HG03095 (cell line): ENCODE measurements around the gene UBR2.
"Not testable (repeated sequence)": the region's sequence is repeated elsewhere in the genome, so short reads cannot be mapped to it uniquely, and the experiment has no call there.

Experiments used
- ATAC-seq: cut with Tn5 transposase; IDR thresholded peaks from one replicate; pipeline ENCODE4 v1.9.1; 2021; ENCODE audit warnings: moderate library complexity; ENCODE audit not compliant: unreplicated experiment

The UBR2 gene

DNA sequence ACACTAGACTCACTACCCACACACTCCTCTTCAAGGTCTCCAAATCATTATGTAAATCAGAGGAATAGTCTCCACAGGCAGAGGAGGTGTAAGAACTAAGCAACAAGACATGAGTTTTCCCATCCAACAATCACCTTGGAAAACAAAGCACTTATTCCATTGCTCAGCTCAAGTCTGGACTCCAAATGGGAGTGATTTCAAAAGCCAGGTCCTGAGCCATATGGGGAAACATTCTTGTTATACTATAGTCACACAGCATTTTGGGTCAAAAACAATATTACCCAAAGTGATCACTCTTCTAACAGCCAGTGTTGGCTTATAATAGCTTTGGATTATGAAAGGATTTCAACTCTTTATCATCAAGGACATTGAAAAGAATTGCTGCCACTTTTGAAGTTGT is 162.2 kb downstream of the UBR2 start:
- ATAC-seq, result no peak

DNA sequence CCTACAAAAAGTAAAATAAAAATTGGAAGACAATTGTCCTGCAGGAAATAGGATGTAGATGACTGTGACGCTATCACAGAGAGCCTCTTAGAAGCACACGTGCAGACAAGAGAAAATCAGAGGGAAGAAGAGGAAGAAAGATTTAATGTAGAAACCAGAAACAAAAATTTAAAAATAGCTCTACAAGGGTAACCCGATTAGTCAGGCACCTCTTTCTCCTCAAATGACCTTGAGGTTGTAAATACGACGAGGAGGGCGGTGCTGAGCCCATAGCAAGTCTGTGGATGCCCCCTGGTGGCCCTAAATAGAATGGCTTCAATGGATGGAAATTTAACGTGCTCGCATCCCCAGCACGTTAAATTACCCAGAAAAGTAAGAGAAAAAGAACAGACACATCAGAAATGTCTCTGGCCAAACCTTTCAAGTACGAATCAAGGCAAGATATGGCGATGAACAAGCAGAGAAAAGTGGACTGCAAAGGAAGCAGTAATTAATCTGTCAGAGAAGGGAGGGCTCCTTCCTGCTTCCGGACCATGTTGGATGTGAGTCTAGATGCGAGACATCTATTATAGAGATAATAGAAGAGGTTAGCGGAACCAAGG is 162.8 kb downstream of the UBR2 start:
- no peak for ATAC-seq

DNA sequence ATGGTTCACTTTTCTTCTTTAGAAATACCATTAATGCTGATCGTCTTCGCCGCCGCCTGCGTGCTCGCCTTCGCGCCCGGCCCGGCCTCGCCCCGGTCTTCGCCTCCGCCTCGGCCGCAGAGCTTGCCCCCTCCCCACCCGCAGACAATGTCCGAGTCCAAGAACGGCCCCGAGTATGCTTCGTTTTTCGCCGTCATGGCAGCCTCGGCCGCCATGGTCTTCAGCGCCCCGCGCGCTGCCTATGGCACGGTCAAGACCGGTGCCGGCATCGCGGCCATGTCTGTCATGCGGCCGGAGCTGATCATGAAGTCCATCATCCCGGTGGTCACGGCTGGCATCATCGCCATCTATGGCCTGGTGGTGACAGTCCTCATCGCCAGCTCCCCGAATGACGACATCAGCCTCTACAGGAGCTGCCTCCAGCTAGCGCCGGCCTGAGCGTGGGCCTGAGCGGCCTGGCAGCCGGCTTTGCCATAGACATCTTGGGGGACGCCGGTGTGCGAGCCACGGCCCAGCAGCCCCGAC is 163.3 kb downstream of the UBR2 start:
- no peak for ATAC-seq

DNA sequence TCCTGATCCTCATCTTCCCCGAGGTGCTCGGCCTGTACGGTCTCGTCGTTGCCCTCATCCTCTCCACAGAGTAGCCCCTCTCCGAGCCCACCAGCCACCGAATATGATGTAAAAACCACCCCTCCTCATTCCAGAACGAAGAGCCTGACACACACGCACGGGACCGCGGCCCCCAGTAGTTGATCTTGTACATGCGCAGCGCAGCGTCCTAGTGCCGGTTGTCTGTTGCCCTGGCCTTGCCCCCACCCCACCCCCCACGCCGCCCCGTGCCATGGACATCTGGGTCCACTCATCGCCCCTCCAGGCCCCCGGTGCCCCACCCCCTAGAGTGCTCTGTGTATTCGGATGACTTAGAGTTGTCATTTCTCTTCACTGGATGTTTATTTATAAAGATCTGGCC is 163.8 kb downstream of the UBR2 start:
- ATAC-seq, result no peak

DNA sequence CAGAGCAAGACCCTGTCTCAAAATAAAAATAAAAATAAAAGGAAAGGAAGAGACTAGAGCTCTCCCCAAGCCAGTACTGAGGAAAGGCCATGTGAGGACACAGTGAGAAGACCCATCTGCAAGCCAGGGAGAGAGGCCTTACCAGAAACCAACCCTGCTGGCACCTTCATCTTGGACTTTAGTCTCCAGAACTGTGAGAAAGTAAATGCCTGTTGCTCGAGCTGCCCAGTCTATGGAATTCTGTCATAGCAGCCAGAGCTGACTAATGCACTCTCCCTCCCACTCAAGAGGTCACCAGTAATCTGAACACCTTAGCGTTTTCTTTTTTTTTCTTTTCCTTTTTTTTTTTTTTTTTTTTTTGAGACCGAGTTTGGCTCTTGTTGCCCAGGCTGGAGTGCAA is 165.9 kb downstream of the UBR2 start:
- ATAC-seq, result no peak

DNA sequence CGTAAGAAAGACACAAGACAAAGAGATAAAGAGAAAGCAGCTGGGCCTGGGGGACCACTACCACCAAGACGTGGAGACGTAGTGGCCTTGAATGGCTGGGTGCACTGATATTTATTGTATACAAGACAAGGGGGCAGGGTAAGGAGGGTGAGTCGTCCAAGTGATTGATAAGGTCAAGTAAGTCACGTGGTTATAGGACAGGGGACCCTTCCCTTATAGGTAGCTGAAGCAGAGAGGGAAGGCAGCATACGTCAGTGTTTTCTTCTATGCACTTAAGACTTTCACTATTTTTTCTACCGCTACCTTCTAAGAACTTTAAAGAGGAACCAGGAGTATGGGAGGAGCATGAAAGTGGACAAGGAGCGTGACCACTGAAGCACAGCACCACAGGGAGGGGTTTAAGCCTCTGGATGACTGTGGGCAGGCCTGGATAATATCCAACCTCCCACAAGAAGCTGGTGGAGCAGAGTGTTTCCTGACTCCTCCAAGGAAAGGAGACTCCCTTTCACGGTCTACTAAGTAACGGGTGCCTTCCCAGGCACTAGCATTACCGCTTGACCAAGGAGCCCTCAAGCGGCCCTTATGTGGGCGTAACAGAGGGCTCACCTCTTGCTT is 170.1 kb downstream of the UBR2 start:
- not testable (repeated sequence) for ATAC-seq

DNA sequence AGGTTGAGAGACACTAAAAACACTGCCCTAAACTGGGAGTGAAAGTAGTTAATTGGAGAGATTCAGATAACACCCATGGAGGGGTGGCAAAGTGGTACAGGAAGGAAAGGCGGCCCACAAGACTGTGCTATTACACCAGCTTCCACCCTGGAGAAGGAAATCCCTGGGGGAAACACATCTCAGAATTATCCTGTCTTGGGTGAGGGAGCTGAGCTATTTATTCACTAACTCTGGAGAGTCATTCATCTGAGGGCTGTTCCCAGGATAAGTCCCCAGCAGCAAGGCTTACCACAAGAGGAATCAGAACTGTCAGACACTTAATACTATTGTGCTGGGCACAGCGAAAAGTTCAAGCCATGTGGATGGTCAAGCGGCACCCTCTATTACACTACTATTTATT is 172.1 kb downstream of the UBR2 start:
- no peak for ATAC-seq

DNA sequence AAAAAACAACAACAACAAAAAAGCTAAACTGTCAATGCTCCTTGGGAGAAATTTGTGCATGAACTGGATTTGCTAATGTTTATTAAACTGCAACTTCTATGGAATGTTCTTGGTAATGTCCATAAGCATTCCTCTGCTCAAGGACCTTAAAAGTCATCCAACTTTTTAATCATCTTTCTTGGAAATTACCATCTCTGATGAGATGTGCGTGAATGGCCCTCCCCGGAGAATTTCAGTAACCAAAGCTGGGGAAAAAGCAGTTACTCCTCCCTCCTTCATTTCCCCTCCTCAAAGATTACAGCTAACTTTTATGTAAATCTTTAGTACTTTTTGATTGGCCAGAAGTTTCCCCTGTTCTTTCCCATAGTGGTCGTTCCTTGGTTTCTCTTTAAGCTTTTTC is 176.9 kb downstream of the UBR2 start:
- ATAC-seq, result no peak

DNA sequence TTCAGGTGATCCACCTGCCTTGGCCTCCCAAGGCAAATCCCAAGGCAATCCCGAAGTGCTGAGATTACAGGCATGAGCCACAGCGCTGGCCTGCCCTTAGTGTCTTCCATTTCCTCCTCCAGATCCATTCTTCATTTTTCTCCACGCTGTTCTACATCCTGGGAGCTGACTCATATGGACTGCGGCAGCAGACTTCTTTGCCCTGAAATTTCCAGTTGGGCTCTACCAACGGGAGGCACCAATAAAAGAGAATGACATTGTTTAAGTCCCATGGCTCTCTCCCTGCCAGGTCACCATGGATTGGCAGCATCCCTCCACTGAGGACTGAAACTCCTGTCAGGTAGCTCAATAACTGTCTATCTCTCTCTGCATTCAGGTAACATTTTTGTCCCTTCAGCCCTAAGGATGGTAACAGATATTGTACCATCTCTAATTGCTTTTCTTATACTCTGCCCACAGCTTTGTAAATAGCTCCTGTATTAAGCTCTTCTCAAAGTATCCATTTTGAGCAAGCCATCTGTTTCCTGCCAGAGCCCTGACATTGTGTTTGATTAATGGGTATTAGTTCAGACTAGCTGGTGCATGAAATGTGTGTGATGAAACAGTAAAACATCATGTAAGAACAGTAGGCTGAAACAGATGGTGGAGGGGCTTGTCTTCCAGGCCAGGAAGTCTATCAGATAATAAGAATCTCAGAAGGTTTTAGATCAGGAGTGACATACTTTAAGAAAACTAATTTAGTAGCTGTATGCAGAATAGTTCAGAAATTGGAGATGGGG is 178.5 kb downstream of the UBR2 start:
- no peak for ATAC-seq
